Mesothelial cell of epicardium (in vitro differentiated cells): ENCODE measurements around the gene HEATR5A. TPM values are rescaled to one million over a fixed set of nuclear protein-coding genes. Genes with fewer than 3 reads are reported as not detected.

Source experiments
- DNase-seq, 2 experiments: peaks; one replicate each; pipeline ENCODE4 v3.0.0; 2021; ENCODE audit warnings: low spot score in 2 of 2; ENCODE audit not compliant: unreplicated experiment in 2 of 2
- H3K27ac Mint-ChIP-seq: 2 replicates; pipeline ENCODE4 v1.8.0; 2021; ENCODE audit warnings: mixed read lengths
- H3K27me3 Mint-ChIP-seq: 2 replicates; pipeline ENCODE4 v1.8.0; 2021; ENCODE audit warnings: low read depth, mixed read lengths
- H3K36me3 Mint-ChIP-seq: 2 replicates; pipeline ENCODE4 v1.8.0; 2021; ENCODE audit warnings: mixed read lengths
- H3K4me1 Mint-ChIP-seq: 2 replicates; pipeline ENCODE4 v1.8.0; 2021; ENCODE audit warnings: mixed read lengths
- H3K4me3 Mint-ChIP-seq: 2 replicates; pipeline ENCODE4 v1.8.0; 2021; ENCODE audit warnings: mild to moderate bottlenecking, moderate library complexity, mixed read lengths
- H3K9me3 Mint-ChIP-seq: 2 replicates; pipeline ENCODE4 v1.8.0; 2021; ENCODE audit warnings: mixed read lengths
- total RNA-seq: library from RNA; stranded (reverse); gene quantifications from 3 replicates; pipeline ENCODE4 v1.2.1, GENCODE V29; 2021
- TF ChIP-seq, protein P1 (sequence below): fragments of 200-600 bp; sonication (generic); IDR thresholded peaks from one replicate; pipeline ENCODE4 v1.5.0; 2021; ENCODE audit warnings: antibody characterized with exemption; ENCODE audit not compliant: unreplicated experiment

The HEATR5A gene
- total RNA-seq, 1 donor from 2014 or later = 21.5 TPM

GRCh38 chr14:31268216-31268615 is 152.1 kb downstream of the HEATR5A start:
- no peak for DNase-seq
- Mint-ChIP-seq H3K36me3 (no peaks in the 10 kb centered on the region), H3K4me1 (peaks cover 2% of the 10 kb centered on the region), H3K27me3 (no peaks in the 10 kb centered on the region), H3K27ac (no peak overlapping the region), H3K4me3 (no peak overlapping the region), H3K9me3 (peaks cover 25% of the 10 kb centered on the region)
- TF ChIP-seq, protein P1, sequence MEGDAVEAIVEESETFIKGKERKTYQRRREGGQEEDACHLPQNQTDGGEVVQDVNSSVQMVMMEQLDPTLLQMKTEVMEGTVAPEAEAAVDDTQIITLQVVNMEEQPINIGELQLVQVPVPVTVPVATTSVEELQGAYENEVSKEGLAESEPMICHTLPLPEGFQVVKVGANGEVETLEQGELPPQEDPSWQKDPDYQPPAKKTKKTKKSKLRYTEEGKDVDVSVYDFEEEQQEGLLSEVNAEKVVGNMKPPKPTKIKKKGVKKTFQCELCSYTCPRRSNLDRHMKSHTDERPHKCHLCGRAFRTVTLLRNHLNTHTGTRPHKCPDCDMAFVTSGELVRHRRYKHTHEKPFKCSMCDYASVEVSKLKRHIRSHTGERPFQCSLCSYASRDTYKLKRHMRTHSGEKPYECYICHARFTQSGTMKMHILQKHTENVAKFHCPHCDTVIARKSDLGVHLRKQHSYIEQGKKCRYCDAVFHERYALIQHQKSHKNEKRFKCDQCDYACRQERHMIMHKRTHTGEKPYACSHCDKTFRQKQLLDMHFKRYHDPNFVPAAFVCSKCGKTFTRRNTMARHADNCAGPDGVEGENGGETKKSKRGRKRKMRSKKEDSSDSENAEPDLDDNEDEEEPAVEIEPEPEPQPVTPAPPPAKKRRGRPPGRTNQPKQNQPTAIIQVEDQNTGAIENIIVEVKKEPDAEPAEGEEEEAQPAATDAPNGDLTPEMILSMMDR = no peak

GRCh38 chr14:31266437-31267331 is 153.7 kb downstream of the HEATR5A start:
- H3K4me3 Mint-ChIP-seq = no peak overlapping the region
- DNase-seq = no peak
- H3K36me3 Mint-ChIP-seq = no peaks in the 10 kb centered on the region
- TF ChIP-seq, protein P1 = no peak
- no peaks in the 10 kb centered on the region for H3K27me3 Mint-ChIP-seq
- peaks cover 17% of the 10 kb centered on the region for H3K9me3 Mint-ChIP-seq
- no peak overlapping the region for H3K27ac Mint-ChIP-seq
- H3K4me1 Mint-ChIP-seq = peaks cover 11% of the 10 kb centered on the region

DNA sequence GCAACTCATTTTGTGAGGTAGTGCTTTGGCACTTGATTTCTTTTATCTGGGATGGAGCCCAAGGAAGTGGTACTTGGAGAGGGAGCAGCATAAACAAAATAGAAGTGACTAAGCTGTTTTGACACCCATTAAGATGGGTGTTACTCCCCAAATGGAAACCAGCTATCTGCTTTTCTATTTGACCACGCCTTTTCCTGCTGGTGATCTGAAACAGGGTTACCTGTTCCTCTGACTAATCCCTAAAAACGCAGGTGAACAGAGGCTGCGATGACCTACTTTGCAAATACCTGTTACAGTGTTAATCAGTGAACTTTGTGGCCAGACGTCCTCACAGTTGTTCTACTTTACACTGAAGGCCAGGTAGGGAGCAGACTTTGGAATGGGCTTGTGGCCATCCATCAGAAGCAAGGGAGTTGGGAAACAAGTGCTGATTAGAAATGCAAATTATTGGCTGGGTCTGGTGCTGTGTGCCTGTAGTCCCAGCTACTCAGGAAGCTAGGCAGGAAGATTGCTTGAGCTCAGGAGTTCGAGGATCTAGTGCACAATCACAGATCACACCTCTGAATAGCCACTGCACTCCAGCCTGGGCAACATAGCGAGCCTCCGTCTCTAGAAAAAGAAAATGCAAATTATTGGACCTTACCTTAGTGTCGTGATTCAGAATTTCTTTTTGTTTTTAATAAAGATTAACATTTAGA is 154.5 kb downstream of the HEATR5A start:
- no peak for DNase-seq
- TF ChIP-seq, protein P1 = no peak
- Mint-ChIP-seq H3K9me3 (peaks cover 11% of the 10 kb centered on the region), H3K4me3 (no peak overlapping the region), H3K27ac (no peak overlapping the region), H3K36me3 (no peaks in the 10 kb centered on the region), H3K27me3 (no peaks in the 10 kb centered on the region), H3K4me1 (peaks cover 11% of the 10 kb centered on the region)

DNA sequence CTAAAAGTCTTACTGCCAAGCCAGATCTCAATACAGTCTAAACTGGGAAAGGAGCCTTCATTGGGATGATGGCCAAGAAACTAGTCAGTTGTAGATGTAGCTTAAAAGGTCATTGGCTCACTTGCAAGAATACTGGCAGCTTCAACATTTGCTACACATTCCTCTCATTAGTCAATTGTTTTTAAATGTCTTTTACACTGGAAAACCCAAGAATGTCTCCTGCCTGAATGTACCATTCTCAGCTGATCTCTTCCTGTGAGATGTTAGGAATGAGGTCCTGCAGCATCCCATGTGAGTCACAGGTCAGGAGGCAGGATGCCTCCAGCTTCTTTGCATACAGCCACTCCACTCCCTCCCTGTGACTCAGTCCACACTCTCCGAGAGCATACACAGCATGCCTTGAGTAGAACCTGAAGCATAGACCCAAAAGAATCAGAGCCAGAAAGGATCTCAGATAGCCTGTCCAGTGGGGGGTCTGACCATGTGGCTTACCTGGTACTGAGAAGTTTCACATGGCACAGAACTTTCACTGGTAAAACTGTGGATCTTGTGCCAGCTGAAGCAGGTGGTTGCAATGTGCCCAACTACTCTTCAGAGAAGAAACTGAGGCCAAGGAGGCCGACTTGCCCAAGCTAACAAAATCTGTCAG is 156.7 kb downstream of the HEATR5A start:
- no peaks in the 10 kb centered on the region for H3K9me3 Mint-ChIP-seq
- H3K36me3 Mint-ChIP-seq = no peaks in the 10 kb centered on the region
- H3K4me3 Mint-ChIP-seq = no peak overlapping the region
- TF ChIP-seq, protein P1 = no peak
- H3K4me1 Mint-ChIP-seq = peaks cover 11% of the 10 kb centered on the region
- no peak for DNase-seq
- H3K27ac Mint-ChIP-seq = no peak overlapping the region
- no peaks in the 10 kb centered on the region for H3K27me3 Mint-ChIP-seq

GRCh38 chr14:31261859-31262731 is 158.3 kb downstream of the HEATR5A start:
- H3K4me3 Mint-ChIP-seq = no peak overlapping the region
- no peaks in the 10 kb centered on the region for H3K36me3 Mint-ChIP-seq
- DNase-seq = no peak
- H3K27ac Mint-ChIP-seq = no peak overlapping the region
- no peaks in the 10 kb centered on the region for H3K9me3 Mint-ChIP-seq
- TF ChIP-seq, protein P1 = no peak
- peaks cover 11% of the 10 kb centered on the region for H3K4me1 Mint-ChIP-seq
- no peaks in the 10 kb centered on the region for H3K27me3 Mint-ChIP-seq
